PC-9 (cell line): Measurements from ENCODE around the gene CC2D1B.

ENCODE experiments used
- EZH2 ChIP-seq: fragments of 200-600 bp; sonication (generic); IDR thresholded peaks from 2 replicates; pipeline ENCODE4 v1.8.0; 2017; ENCODE audit warnings: antibody characterized with exemption, low read depth
- TF ChIP-seq, protein P1 (sequence below): fragments of 200-600 bp; sonication (generic); conservative IDR thresholded peaks from 2 replicates; pipeline ENCODE4 v1.6.1; 2017; ENCODE audit warnings: mixed run types, antibody characterized with exemption, mild to moderate bottlenecking, moderate library complexity

DNA sequence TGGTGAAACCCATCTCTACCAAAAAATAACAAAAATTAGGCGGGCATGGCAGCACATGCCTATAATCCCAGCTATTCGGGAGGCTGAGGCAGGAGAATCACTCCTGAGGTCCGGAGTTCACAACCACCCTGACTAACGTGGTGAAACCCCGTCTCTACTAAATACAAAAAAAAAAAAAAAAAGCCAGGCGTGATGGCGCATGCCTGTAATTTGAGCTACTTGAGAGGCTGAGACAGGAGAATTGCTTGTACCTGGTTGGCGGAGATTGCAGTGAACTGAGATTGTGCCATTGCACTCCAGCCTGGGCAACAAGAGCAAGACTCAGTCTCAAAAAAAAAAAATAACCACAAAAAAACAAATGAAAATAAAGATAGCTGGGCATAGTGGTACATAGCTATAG lies 42.3 kb downstream of the CC2D1B start:
- TF ChIP-seq, protein P1, sequence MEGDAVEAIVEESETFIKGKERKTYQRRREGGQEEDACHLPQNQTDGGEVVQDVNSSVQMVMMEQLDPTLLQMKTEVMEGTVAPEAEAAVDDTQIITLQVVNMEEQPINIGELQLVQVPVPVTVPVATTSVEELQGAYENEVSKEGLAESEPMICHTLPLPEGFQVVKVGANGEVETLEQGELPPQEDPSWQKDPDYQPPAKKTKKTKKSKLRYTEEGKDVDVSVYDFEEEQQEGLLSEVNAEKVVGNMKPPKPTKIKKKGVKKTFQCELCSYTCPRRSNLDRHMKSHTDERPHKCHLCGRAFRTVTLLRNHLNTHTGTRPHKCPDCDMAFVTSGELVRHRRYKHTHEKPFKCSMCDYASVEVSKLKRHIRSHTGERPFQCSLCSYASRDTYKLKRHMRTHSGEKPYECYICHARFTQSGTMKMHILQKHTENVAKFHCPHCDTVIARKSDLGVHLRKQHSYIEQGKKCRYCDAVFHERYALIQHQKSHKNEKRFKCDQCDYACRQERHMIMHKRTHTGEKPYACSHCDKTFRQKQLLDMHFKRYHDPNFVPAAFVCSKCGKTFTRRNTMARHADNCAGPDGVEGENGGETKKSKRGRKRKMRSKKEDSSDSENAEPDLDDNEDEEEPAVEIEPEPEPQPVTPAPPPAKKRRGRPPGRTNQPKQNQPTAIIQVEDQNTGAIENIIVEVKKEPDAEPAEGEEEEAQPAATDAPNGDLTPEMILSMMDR: no peak
- TF ChIP-seq EZH2: no peak
